Liver (tissue), 9 donors: Measurements from ENCODE around the gene KRTAP3-3. TPM values are rescaled to one million over a fixed set of nuclear protein-coding genes. Genes with fewer than 3 reads are reported as not detected.

ENCODE experiments used
- DNase-seq: peaks from one replicate; pipeline ENCODE4 v3.0.0-alpha.2; 2017; ENCODE audit warnings: low spot score
- H3K27ac ChIP-seq, 2 donors: one replicate each; pipeline ENCODE4 v1.7.0; 2013; ENCODE audit warnings: inconsistent platforms in 2 of 2, low read length in 2 of 2, control low read depth in 1 of 2, low read depth in 1 of 2, mild to moderate bottlenecking in 1 of 2
- H3K27me3 ChIP-seq, 4 donors: one replicate each; pipeline versions ENCODE4 v1.6.1 to v1.7.0; 2013; ENCODE audit warnings: low read length in 3 of 4, inconsistent platforms in 1 of 4, mild to moderate bottlenecking in 1 of 4, moderate library complexity in 1 of 4; ENCODE audit not compliant: control insufficient read depth in 4 of 4, insufficient read depth in 4 of 4
- H3K36me3 ChIP-seq, 4 donors: one replicate each; pipeline versions ENCODE4 v1.6.1 to v1.7.0; 2013; ENCODE audit warnings: low read length in 3 of 4, mild to moderate bottlenecking in 3 of 4, low read depth in 1 of 4, moderate library complexity in 1 of 4; ENCODE audit not compliant: control insufficient read depth in 4 of 4, insufficient read depth in 3 of 4
- H3K4me1 ChIP-seq, 4 donors: one replicate each; pipeline versions ENCODE4 v1.6.1 to v1.7.0; 2013; ENCODE audit warnings: low read length in 3 of 4, mild to moderate bottlenecking in 3 of 4, moderate library complexity in 1 of 4; ENCODE audit not compliant: control insufficient read depth in 4 of 4, insufficient read depth in 4 of 4
- H3K4me3 ChIP-seq, 3 donors: one replicate each; pipeline versions ENCODE4 v1.6.1 to v1.7.0; 2013; ENCODE audit warnings: low read length in 3 of 3, control low read depth in 1 of 3, low read depth in 1 of 3, mild to moderate bottlenecking in 1 of 3
- H3K9ac ChIP-seq, 2 donors: one replicate each; pipeline ENCODE4 v1.7.0; 2013; ENCODE audit warnings: low read length in 2 of 2, mild to moderate bottlenecking in 2 of 2, moderate library complexity in 2 of 2, control low read depth in 1 of 2, low read depth in 1 of 2
- H3K9me3 ChIP-seq, 4 donors: one replicate each; pipeline versions ENCODE4 v1.6.1 to v1.7.0; 2013; ENCODE audit warnings: low read length in 3 of 4; ENCODE audit not compliant: control insufficient read depth in 4 of 4
- EGR1 ChIP-seq, 2 donors: IDR thresholded peaks; 2 replicates each; pipeline ENCODE4 v1.6.1; 2016 to 2018; ENCODE audit warnings: antibody characterized with exemption in 2 of 2, low read depth in 2 of 2
- FOXA1 ChIP-seq: IDR thresholded peaks from 2 replicates; pipeline ENCODE4 v1.6.1; 2016; ENCODE audit warnings: antibody characterized with exemption
- FOXA2 ChIP-seq: IDR thresholded peaks from 2 replicates; pipeline ENCODE4 v1.6.1; 2016; ENCODE audit warnings: antibody characterized with exemption
- GABPA ChIP-seq, 2 donors: IDR thresholded peaks in 1 of 2; conservative IDR thresholded peaks in 1 of 2; 2 replicates each; pipeline ENCODE4 v1.6.1; 2016; ENCODE audit warnings: antibody characterized with exemption in 2 of 2, mild to moderate bottlenecking in 1 of 2, moderate library complexity in 1 of 2
- HNF4A ChIP-seq, 2 donors: conservative IDR thresholded peaks; 2 replicates each; pipeline ENCODE4 v1.6.1; 2016; ENCODE audit warnings: antibody characterized with exemption in 2 of 2, mild to moderate bottlenecking in 2 of 2
- JUND ChIP-seq, 2 donors: IDR thresholded peaks; 2 replicates each; pipeline ENCODE4 v1.6.1; 2016; ENCODE audit warnings: antibody characterized with exemption in 2 of 2
- MAX ChIP-seq: IDR thresholded peaks from 2 replicates; pipeline ENCODE4 v1.6.1; 2016; ENCODE audit warnings: antibody characterized with exemption
- NR2F2 ChIP-seq: IDR thresholded peaks from 2 replicates; pipeline ENCODE4 v1.6.1; 2016; ENCODE audit warnings: antibody characterized with exemption
- RAD21 ChIP-seq, 2 donors: IDR thresholded peaks; 2 replicates each; pipeline ENCODE4 v1.6.1; 2016; ENCODE audit warnings: antibody characterized with exemption in 2 of 2, mild to moderate bottlenecking in 2 of 2
- RXRA ChIP-seq, 2 donors: IDR thresholded peaks; 2 replicates each; pipeline ENCODE4 v1.6.1; 2017 to 2018; ENCODE audit warnings: antibody characterized with exemption in 2 of 2, mild to moderate bottlenecking in 1 of 2
- SP1 ChIP-seq: IDR thresholded peaks from 2 replicates; pipeline ENCODE4 v1.6.1; 2018; ENCODE audit warnings: antibody characterized with exemption, mild to moderate bottlenecking
- TAF1 ChIP-seq: conservative IDR thresholded peaks from 2 replicates; pipeline ENCODE4 v1.6.1; 2016; ENCODE audit warnings: antibody characterized with exemption, mild to moderate bottlenecking
- YY1 ChIP-seq: IDR thresholded peaks from 2 replicates; pipeline ENCODE4 v1.6.1; 2016; ENCODE audit warnings: antibody characterized with exemption, mild to moderate bottlenecking
- ZBTB33 ChIP-seq: IDR thresholded peaks from 2 replicates; pipeline ENCODE4 v1.6.1; 2016; ENCODE audit warnings: antibody characterized with exemption
- WGBS: extraction: QIAGEN DNeasy Blood & Tissue Kit; methylation state at CpG from one replicate; pipeline ENCODE4 v1.1.7; 2013; 5-methylcytosine and 5-hydroxymethylcytosine counted together
- polyA plus RNA-seq, 2 donors: library from polyadenylated mRNA; stranded (reverse) in 1 of 2; unstranded in 1 of 2; fragments of 200-250 nt in 1 of 2; fragments of >200 nt in 1 of 2; fragmentation: Nextera tagmentation in 1 of 2; extraction: Ambion mirVana in 1 of 2; gene quantifications; one replicate each; pipeline versions ENCODE4 v1.2.1 to v1.2.3, GENCODE V29; 2013 to 2015
- total RNA-seq, 2 donors: library from RNA; depleted of rRNA; stranded (reverse); fragments of >200 nt; gene quantifications; one replicate each; pipeline ENCODE4 v1.2.3, GENCODE V29; 2014
- TF ChIP-seq, protein P1 (sequence below): IDR thresholded peaks from 2 replicates; pipeline ENCODE4 v1.6.1; 2016; ENCODE audit warnings: antibody characterized with exemption, mild to moderate bottlenecking
- TF ChIP-seq, protein P2 (sequence below): IDR thresholded peaks from 2 replicates; pipeline ENCODE4 v1.6.1; 2016; ENCODE audit warnings: antibody characterized with exemption
- donor health status: healthy.
- donor health status: healthy.
- donor health status: healthy.
- donor health status: healthy.
- donor health status: healthy.

Gene KRTAP3-3
- total and polyA plus RNA-seq, 4 donors: not detected

- Histone ChIP-seq H3K9ac (no peak overlapping the region), H3K4me1 (no peaks in the 10 kb centered on the region), H3K27me3 (peaks cover 0 to 3% (median 0%) of the 10 kb centered on the region in 4 donors), H3K9me3 (no peaks in the 10 kb centered on the region), H3K4me3 (no peak overlapping the region), H3K27ac (no peak overlapping the region), H3K36me3 (no peaks in the 10 kb centered on the region)
- TF ChIP-seq RXRA (IDR thresholded peaks at IDR 0.05) (no peak), MAX (no peak), NR2F2 (no peak), EGR1 (IDR thresholded peaks at IDR 0.05; ENCODE audit: low read depth in 2 of 2) (no peak)
- 64% methylated on average over 4 of the region's 4 CpGs for WGBS
- no peak for DNase-seq
Observed at GRCh38 chr17:41003926-41004325, 10.0 kb upstream of the KRTAP3-3 start.

- no peak overlapping the region for H3K27ac ChIP-seq
- H3K4me3 ChIP-seq: no peak overlapping the region
- H3K4me1 ChIP-seq: no peaks in the 10 kb centered on the region
- no peak for DNase-seq
- no peaks in the 10 kb centered on the region for H3K9me3 ChIP-seq
- H3K9ac ChIP-seq: no peak overlapping the region
- no peak for TF ChIP-seq FOXA1
- TF ChIP-seq HNF4A (conservative IDR thresholded peaks at IDR 0.05): no peak
- TF ChIP-seq, protein P1, sequence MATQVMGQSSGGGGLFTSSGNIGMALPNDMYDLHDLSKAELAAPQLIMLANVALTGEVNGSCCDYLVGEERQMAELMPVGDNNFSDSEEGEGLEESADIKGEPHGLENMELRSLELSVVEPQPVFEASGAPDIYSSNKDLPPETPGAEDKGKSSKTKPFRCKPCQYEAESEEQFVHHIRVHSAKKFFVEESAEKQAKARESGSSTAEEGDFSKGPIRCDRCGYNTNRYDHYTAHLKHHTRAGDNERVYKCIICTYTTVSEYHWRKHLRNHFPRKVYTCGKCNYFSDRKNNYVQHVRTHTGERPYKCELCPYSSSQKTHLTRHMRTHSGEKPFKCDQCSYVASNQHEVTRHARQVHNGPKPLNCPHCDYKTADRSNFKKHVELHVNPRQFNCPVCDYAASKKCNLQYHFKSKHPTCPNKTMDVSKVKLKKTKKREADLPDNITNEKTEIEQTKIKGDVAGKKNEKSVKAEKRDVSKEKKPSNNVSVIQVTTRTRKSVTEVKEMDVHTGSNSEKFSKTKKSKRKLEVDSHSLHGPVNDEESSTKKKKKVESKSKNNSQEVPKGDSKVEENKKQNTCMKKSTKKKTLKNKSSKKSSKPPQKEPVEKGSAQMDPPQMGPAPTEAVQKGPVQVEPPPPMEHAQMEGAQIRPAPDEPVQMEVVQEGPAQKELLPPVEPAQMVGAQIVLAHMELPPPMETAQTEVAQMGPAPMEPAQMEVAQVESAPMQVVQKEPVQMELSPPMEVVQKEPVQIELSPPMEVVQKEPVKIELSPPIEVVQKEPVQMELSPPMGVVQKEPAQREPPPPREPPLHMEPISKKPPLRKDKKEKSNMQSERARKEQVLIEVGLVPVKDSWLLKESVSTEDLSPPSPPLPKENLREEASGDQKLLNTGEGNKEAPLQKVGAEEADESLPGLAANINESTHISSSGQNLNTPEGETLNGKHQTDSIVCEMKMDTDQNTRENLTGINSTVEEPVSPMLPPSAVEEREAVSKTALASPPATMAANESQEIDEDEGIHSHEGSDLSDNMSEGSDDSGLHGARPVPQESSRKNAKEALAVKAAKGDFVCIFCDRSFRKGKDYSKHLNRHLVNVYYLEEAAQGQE: no peak
- no peak for TF ChIP-seq TAF1
- TF ChIP-seq RXRA (IDR thresholded peaks at IDR 0.05): no peak
- no peak for TF ChIP-seq FOXA2
- TF ChIP-seq SP1: no peak
- TF ChIP-seq, protein P2, sequence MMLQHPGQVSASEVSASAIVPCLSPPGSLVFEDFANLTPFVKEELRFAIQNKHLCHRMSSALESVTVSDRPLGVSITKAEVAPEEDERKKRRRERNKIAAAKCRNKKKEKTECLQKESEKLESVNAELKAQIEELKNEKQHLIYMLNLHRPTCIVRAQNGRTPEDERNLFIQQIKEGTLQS: no peak
- TF ChIP-seq MAX: no peak
- TF ChIP-seq ZBTB33: no peak
- TF ChIP-seq EGR1 (IDR thresholded peaks at IDR 0.05; ENCODE audit: low read depth in 2 of 2): no peak
- no peak for TF ChIP-seq JUND (IDR thresholded peaks at IDR 0.05)
- TF ChIP-seq YY1: no peak
- TF ChIP-seq GABPA (IDR thresholded peaks at IDR 0.05 in 1 of 2, conservative IDR thresholded peaks at IDR 0.05 in 1 of 2): no peak
- TF ChIP-seq RAD21 (IDR thresholded peaks at IDR 0.05): no peak
- no peak for TF ChIP-seq NR2F2
- H3K36me3 ChIP-seq: no peaks in the 10 kb centered on the region
- peaks cover 0 to 3% (median 0%) of the 10 kb centered on the region in 4 donors for H3K27me3 ChIP-seq
- 39% methylated on average over 5 of the region's 5 CpGs for WGBS
Observed at GRCh38 chr17:41002814-41003213, 8.8 kb upstream of the KRTAP3-3 start.
